Measurements from ENCODE around the gene HNMT. TPM values are rescaled to one million over a fixed set of nuclear protein-coding genes. Genes with fewer than 3 reads are reported as not detected.
"Not testable (repeated sequence)": the region's sequence is repeated elsewhere in the genome, so short reads cannot be mapped to it uniquely, and the experiment has no call there.

Gene HNMT
- total RNA-seq: 10 to 100 TPM; 43.9 to 83.2 TPM

GRCh38 chr2:137964066-137964858 is at the start of gene HNMT:
Gene HNMT (plus strand): TSS chr2:137964473. CDS start chr2:137964492, 19 bp downstream.
- DNase-seq (ENCODE audit: low spot score): peak; percentile 47
- TF ChIP-seq POLR2AphosphoS5 (IDR thresholded peaks at IDR 0.05) (peak; percentile 42), CTCF (IDR thresholded peaks at IDR 0.05) (no peak), POLR2A (IDR thresholded peaks at IDR 0.05) (peak; percentile 40)
- peak within 1 kb of the TSS; percentile 39 to 46 for H3K4me3 ChIP-seq
- 5% methylated on average over 15 of the region's 15 CpGs for WGBS
- peak within 1 kb of the TSS; percentile 82 to 88 for H3K27ac ChIP-seq
- no peaks in the 10 kb centered on the region for H3K36me3 ChIP-seq
- intact Hi-C loops (cut with DNase I): no loop called here
- no peaks in the 10 kb centered on the region for H3K9me3 ChIP-seq
- H3K4me1 ChIP-seq (replicated peaks): no peaks in the 10 kb centered on the region
- H3K27me3 ChIP-seq (replicated peaks; ENCODE audit: insufficient read depth): no peaks in the 10 kb centered on the region

DNA sequence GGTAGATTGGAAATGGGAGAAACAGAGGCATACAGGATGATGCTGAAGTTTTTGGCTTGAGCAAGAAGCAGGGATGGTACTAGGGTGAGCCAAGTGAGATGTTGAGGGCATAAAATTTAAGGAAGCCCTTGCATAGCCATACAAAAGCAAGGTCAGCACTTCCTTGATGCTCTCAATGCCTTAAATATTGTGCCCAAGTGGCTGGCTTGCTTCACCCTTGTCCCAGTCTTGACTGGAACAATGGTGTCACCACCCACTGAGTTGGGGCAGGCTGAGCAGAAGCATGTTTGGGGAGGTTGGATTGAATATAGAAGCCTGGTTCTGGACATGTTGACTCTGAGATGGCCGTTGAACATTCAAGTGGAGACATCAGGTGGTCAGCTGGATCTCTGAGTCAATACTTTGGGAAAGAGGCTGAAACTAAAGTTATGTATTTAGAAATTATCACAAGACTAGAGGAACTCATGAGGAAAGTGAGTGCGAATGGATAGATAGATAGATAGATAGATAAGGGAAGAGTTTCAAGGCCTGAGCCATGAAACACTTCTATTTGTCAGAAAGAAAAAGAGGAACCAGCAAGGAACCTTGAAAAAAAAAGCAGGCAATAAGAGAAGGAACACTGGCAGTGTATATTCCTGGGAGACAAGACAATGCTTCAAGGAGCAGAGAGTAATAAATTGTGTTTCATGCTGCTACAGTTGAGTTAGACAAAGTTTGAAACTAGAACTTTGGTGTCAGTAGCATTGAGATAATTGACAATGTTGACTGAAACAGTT is 43.0 kb upstream of the HNMT start:
- 81% methylated on average over 2 of the region's 2 CpGs for WGBS
- Histone ChIP-seq H3K4me3 (no peak overlapping the region), H3K4me1 (replicated peaks) (no peaks in the 10 kb centered on the region), H3K9me3 (no peaks in the 10 kb centered on the region), H3K36me3 (no peaks in the 10 kb centered on the region), H3K27ac (no peak overlapping the region), H3K27me3 (replicated peaks; ENCODE audit: insufficient read depth) (no peaks in the 10 kb centered on the region)
- no peak for DNase-seq (ENCODE audit: low spot score)
- intact Hi-C loops (cut with DNase I): no loop called here
- TF ChIP-seq CTCF (IDR thresholded peaks at IDR 0.05) (no peak), POLR2AphosphoS5 (IDR thresholded peaks at IDR 0.05) (no peak), POLR2A (IDR thresholded peaks at IDR 0.05) (no peak)

- H3K4me3 ChIP-seq; H3K36me3 ChIP-seq; H3K4me1 ChIP-seq (replicated peaks); H3K9me3 ChIP-seq; H3K27me3 ChIP-seq (replicated peaks; ENCODE audit: insufficient read depth); DNase-seq (ENCODE audit: low spot score); H3K27ac ChIP-seq; intact Hi-C loops (cut with DNase I): not testable (repeated sequence)
Observed at GRCh38 chr2:137922171-137922570, 42.1 kb upstream of the HNMT start.

- Histone ChIP-seq H3K9me3 (no peaks in the 10 kb centered on the region), H3K4me1 (replicated peaks) (no peaks in the 10 kb centered on the region), H3K36me3 (no peaks in the 10 kb centered on the region), H3K27ac (no peak overlapping the region), H3K4me3 (no peak overlapping the region), H3K27me3 (replicated peaks; ENCODE audit: insufficient read depth) (no peaks in the 10 kb centered on the region)
- intact Hi-C loops (cut with DNase I): no loop called here
- WGBS: 78% methylated on average over 1 of the region's 1 CpG
- DNase-seq (ENCODE audit: low spot score): no peak
- TF ChIP-seq POLR2A (IDR thresholded peaks at IDR 0.05): no peak
- no peak for TF ChIP-seq CTCF (IDR thresholded peaks at IDR 0.05)
Observed at GRCh38 chr2:137924019-137924418, 40.3 kb upstream of the HNMT start.

GRCh38 chr2:137925599-137925998 is 38.7 kb upstream of the HNMT start:
- no peak for DNase-seq (ENCODE audit: low spot score)
- Histone ChIP-seq H3K36me3 (no peaks in the 10 kb centered on the region), H3K9me3 (no peaks in the 10 kb centered on the region), H3K4me1 (replicated peaks) (no peaks in the 10 kb centered on the region), H3K27me3 (replicated peaks; ENCODE audit: insufficient read depth) (no peaks in the 10 kb centered on the region), H3K4me3 (no peak overlapping the region), H3K27ac (no peak overlapping the region)
- TF ChIP-seq POLR2AphosphoS5 (IDR thresholded peaks at IDR 0.05) (no peak), CTCF (IDR thresholded peaks at IDR 0.05) (no peak), POLR2A (IDR thresholded peaks at IDR 0.05) (no peak)
- intact Hi-C loops (cut with DNase I): no loop called here
- 96% methylated on average over 2 of the region's 2 CpGs for WGBS

All from prostate gland (tissue), 2 donors.